Keratinocyte (primary cell): ENCODE data around the gene FDCSP. TPM values are rescaled to one million over a fixed set of nuclear protein-coding genes. Genes with fewer than 3 reads are reported as not detected.

ENCODE experiments used
- DNase-seq: peaks from one replicate; pipeline ENCODE4 v3.0.0-alpha.2; 2011; ENCODE audit warnings: low read depth, missing footprints, low spot score
- FAIRE-seq: peaks from 2 replicates; lab custom pipeline; 2011; peaks lifted over from hg19 to GRCh38; lab: Jason Lieb, UNC
- H2AFZ ChIP-seq: 2 replicates; pipeline ENCODE4 v1.6.0; 2012; ENCODE audit warnings: low read length, control low read depth, inconsistent platforms; ENCODE audit not compliant: control insufficient read depth
- H3K27ac ChIP-seq: 2 replicates; pipeline ENCODE4 v1.5.1; 2011; ENCODE audit warnings: low read length; ENCODE audit not compliant: control insufficient read depth, insufficient read depth
- H3K27me3 ChIP-seq: 3 replicates; pipeline ENCODE4 v1.6.0; 2011; ENCODE audit warnings: low read length; ENCODE audit not compliant: control insufficient read depth, insufficient read depth; ENCODE audit errors: extremely low read depth
- H3K36me3 ChIP-seq, 2 experiments: 2 replicates in 1 of 2; 3 replicates in 1 of 2; pipeline ENCODE4 v1.5.1; 2011; ENCODE audit warnings: low read length in 2 of 2, mild to moderate bottlenecking in 1 of 2; ENCODE audit not compliant: control insufficient read depth in 2 of 2, insufficient read depth in 2 of 2; ENCODE audit errors: extremely low read depth in 1 of 2
- H3K4me1 ChIP-seq: 3 replicates; pipeline ENCODE4 v1.5.1; 2011; ENCODE audit warnings: low read length; ENCODE audit not compliant: control insufficient read depth, insufficient read depth; ENCODE audit errors: extremely low read depth
- H3K4me2 ChIP-seq: 3 replicates; pipeline ENCODE4 v1.6.0; 2011; ENCODE audit warnings: low read depth, low read length; ENCODE audit not compliant: control insufficient read depth, insufficient read depth; ENCODE audit errors: extremely low read depth
- H3K4me3 ChIP-seq, 3 experiments: fragments of 200-600 bp in 1 of 3; sonication (generic) in 1 of 3; 2 replicates in 2 of 3; 3 replicates in 1 of 3; pipeline ENCODE4 v1.5.1; 2011 to 2016; ENCODE audit warnings: low read length in 3 of 3, mild to moderate bottlenecking in 3 of 3, control low read depth in 2 of 3, inconsistent platforms in 1 of 3, low read depth in 1 of 3, mixed read lengths in 1 of 3, mixed run types in 1 of 3, moderate library complexity in 1 of 3; ENCODE audit not compliant: control insufficient read depth in 2 of 3, insufficient read depth in 2 of 3; ENCODE audit errors: extremely low read depth in 1 of 3
- H3K79me2 ChIP-seq: 2 replicates; pipeline ENCODE4 v1.6.0; 2012; ENCODE audit warnings: low read length; ENCODE audit not compliant: control insufficient read depth, insufficient read depth
- H3K9ac ChIP-seq: 3 replicates; pipeline ENCODE4 v1.6.0; 2011; ENCODE audit warnings: low read length; ENCODE audit not compliant: control insufficient read depth, insufficient read depth; ENCODE audit errors: extremely low read depth
- H3K9me1 ChIP-seq: 3 replicates; pipeline ENCODE4 v1.6.0; 2011; ENCODE audit warnings: low read length; ENCODE audit not compliant: control insufficient read depth, insufficient read depth; ENCODE audit errors: extremely low read depth
- H3K9me3 ChIP-seq: 2 replicates; pipeline ENCODE4 v1.5.1; 2012; ENCODE audit warnings: low read depth, low read length; ENCODE audit not compliant: control insufficient read depth
- H4K20me1 ChIP-seq: 3 replicates; pipeline ENCODE4 v1.6.0; 2011; ENCODE audit warnings: low read length; ENCODE audit not compliant: control insufficient read depth, insufficient read depth; ENCODE audit errors: extremely low read depth
- CTCF ChIP-seq, 3 experiments: IDR thresholded peaks in 1 of 3; conservative IDR thresholded peaks in 1 of 3; optimal IDR thresholded peaks in 1 of 3; 2 replicates in 2 of 3; 3 replicates in 1 of 3; pipeline versions ENCODE3 to v1.5.1; 2011; ENCODE audit warnings: low read length in 3 of 3, mild to moderate bottlenecking in 3 of 3, moderate library complexity in 2 of 3, control low read depth in 1 of 3, inconsistent platforms in 1 of 3; ENCODE audit not compliant: insufficient read depth in 2 of 3; ENCODE audit errors: extremely low read depth in 1 of 3
- EZH2 ChIP-seq: IDR thresholded peaks from one replicate; pipeline ENCODE4 v1.6.1; 2012; ENCODE audit warnings: inconsistent platforms, mild to moderate bottlenecking, low read length, moderate library complexity
- dilution Hi-C: fragments of 300-500 bp; cut with MboI; formaldehyde crosslinking; loops from one replicate; pipeline ENCODE4 v1.7.0; 2020; ENCODE audit warnings: low sequenced_read_pairs; ENCODE audit not compliant: extremely low pct_ligation_motif_present
- polyA plus RNA-seq, 5 experiments: library from polyadenylated mRNA; depleted of rRNA in 3 of 5; stranded (reverse) in 3 of 5; stranded (forward) in 1 of 5; unstranded in 1 of 5; fragments of >200 nt; gene quantifications; 1 replicate in 1 of 5; 2 replicates in 3 of 5; 3 replicates in 1 of 5; pipeline versions ENCODE4 v1.2.1 to v1.2.3, GENCODE V29; 2011 to 2012; ENCODE audit warnings: missing spikeins in 2 of 5, low read depth in 1 of 5, low replicate concordance in 1 of 5

The FDCSP gene
- polyA plus RNA-seq, 1 donor (not counting 4 experiments of a cell fraction or from before 2014, with no cell fraction given) = not detected

- DNase-seq (no peak), FAIRE-seq (no peak)
- Histone ChIP-seq H3K4me1 (no peaks in the 10 kb centered on the region), H3K27ac (no peak overlapping the region), H4K20me1 (no peaks in the 10 kb centered on the region), H3K9ac (no peak overlapping the region), H3K4me3 (no peak overlapping the region), H3K9me1 (no peaks in the 10 kb centered on the region), H3K79me2 (no peaks in the 10 kb centered on the region), H3K36me3 (no peaks in the 10 kb centered on the region), H3K9me3 (no peaks in the 10 kb centered on the region), H3K4me2 (no peak overlapping the region), H3K27me3 (no peaks in the 10 kb centered on the region), H2AFZ (no peak overlapping the region)
- TF ChIP-seq EZH2 (no peak), CTCF (optimal IDR thresholded peaks at IDR 0.05 in 1 of 3, IDR thresholded peaks at IDR 0.05 in 1 of 3, conservative IDR thresholded peaks at IDR 0.05 in 1 of 3; ENCODE audit: extremely low read depth in 1 of 3, insufficient read depth in 2 of 3, low read length in 3 of 3) (no peak)
- dilution Hi-C loops = no loop called here
Measured at GRCh38 chr4:70191647-70192046, 34.3 kb upstream of the FDCSP start.

- Histone ChIP-seq H3K36me3 (no peaks in the 10 kb centered on the region), H3K9me3 (no peaks in the 10 kb centered on the region), H3K9me1 (no peaks in the 10 kb centered on the region), H3K4me3 (no peak overlapping the region), H3K4me2 (no peak overlapping the region), H4K20me1 (no peaks in the 10 kb centered on the region), H3K79me2 (no peaks in the 10 kb centered on the region), H2AFZ (no peak overlapping the region), H3K27me3 (no peaks in the 10 kb centered on the region), H3K27ac (no peak overlapping the region), H3K9ac (no peak overlapping the region), H3K4me1 (no peaks in the 10 kb centered on the region)
- TF ChIP-seq EZH2 = no peak
- no peak for TF ChIP-seq CTCF (optimal IDR thresholded peaks at IDR 0.05 in 1 of 3, IDR thresholded peaks at IDR 0.05 in 1 of 3, conservative IDR thresholded peaks at IDR 0.05 in 1 of 3; ENCODE audit: extremely low read depth in 1 of 3, insufficient read depth in 2 of 3, low read length in 3 of 3)
- DNase-seq (no peak), FAIRE-seq (no peak)
- dilution Hi-C loops = no loop called here
Measured at GRCh38 chr4:70192895-70193294, 33.0 kb upstream of the FDCSP start.
